Activated B cell treated with CpG ODN at 0.5 μM for 24 hours (primary cell): ENCODE data around the gene MCM8. TPM values are rescaled to one million over a fixed set of nuclear protein-coding genes. Genes with fewer than 3 reads are reported as not detected.

Source experiments
- ATAC-seq: fragments of 200-7000 bp; cut with Tn5 transposase; one replicate; pipeline ENCODE4 v1.10.0; 2021; ENCODE audit warnings: low read depth, mild to moderate bottlenecking, moderate library complexity
- CTCF ChIA-PET: fragments of 350-600 bp; sonication (Branson Sonifier 250); formaldehyde crosslinking; loops from one replicate; lab custom pipeline; 2021; ENCODE audit warnings: antibody characterized with exemption; lab: Charles Lee
- POLR2A ChIA-PET: fragments of 350-600 bp; sonication (Branson Sonifier 250); formaldehyde crosslinking; loops from one replicate; lab custom pipeline; 2021; ENCODE audit warnings: antibody characterized with exemption; lab: Charles Lee
- DNase-seq: peaks from one replicate; pipeline ENCODE4 v3.0.0; 2022
- H3K27ac Mint-ChIP-seq: one replicate; pipeline ENCODE4 v1.8.0; 2020; ENCODE audit warnings: mixed read lengths
- H3K27me3 Mint-ChIP-seq: one replicate; pipeline ENCODE4 v1.8.0; 2021; ENCODE audit warnings: mixed read lengths
- H3K36me3 Mint-ChIP-seq: one replicate; pipeline ENCODE4 v1.8.0; 2021; ENCODE audit warnings: low read depth, mixed read lengths
- H3K4me1 Mint-ChIP-seq: one replicate; pipeline ENCODE4 v1.8.0; 2021; ENCODE audit warnings: mixed read lengths
- H3K4me3 Mint-ChIP-seq: one replicate; pipeline ENCODE4 v1.8.0; 2020; ENCODE audit warnings: mild to moderate bottlenecking, mixed read lengths
- H3K9me3 Mint-ChIP-seq: one replicate; pipeline ENCODE4 v1.8.0; 2020; ENCODE audit warnings: mixed read lengths
- intact Hi-C: fragments of 100-400 bp; cut with micrococcal nuclease; formaldehyde crosslinking; loops from one replicate; pipeline ENCODE4 v1.15.1; 2024
- total RNA-seq: library from RNA; stranded (reverse); gene quantifications from 2 replicates; pipeline ENCODE4 v1.2.3, GENCODE V29; 2022
- TF ChIP-seq, protein P1 (sequence below): fragments of 200-600 bp; IDR thresholded peaks from one replicate; pipeline ENCODE4 v1.8.0; 2022; ENCODE audit warnings: antibody characterized with exemption, mild to moderate bottlenecking

MCM8 gene
- total RNA-seq, 1 donor from 2014 or later, result 13.0 TPM

DNA sequence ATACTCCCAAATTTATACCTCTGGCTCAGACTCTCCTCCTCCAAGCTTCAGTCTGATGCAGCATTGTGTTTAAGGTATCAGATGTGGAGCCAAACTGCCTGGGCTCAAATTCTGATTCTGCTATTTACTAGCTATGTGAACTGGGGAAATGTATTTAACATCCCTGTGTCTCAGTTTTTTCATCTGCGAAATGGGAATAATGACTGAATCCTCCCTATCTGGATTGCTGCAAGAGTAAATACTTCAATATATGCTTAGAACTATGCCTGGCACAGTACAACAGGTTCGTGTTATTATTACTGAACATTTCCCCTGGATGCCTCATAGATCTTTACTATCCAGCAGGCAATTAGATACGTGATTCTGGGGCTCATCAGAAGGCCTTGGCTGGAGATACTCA, 97.9 kb downstream of the MCM8 start:
- CTCF ChIA-PET, result no interaction called here
- peaks cover 5% of the 10 kb centered on the region for H3K4me1 Mint-ChIP-seq
- intact Hi-C loops, result no loop called here
- H3K4me3 Mint-ChIP-seq, result no peak overlapping the region
- H3K27me3 Mint-ChIP-seq, result peaks cover 14% of the 10 kb centered on the region
- no peaks in the 10 kb centered on the region for H3K36me3 Mint-ChIP-seq
- no peak for DNase-seq
- POLR2A ChIA-PET, result no interaction called here
- TF ChIP-seq, protein P1, sequence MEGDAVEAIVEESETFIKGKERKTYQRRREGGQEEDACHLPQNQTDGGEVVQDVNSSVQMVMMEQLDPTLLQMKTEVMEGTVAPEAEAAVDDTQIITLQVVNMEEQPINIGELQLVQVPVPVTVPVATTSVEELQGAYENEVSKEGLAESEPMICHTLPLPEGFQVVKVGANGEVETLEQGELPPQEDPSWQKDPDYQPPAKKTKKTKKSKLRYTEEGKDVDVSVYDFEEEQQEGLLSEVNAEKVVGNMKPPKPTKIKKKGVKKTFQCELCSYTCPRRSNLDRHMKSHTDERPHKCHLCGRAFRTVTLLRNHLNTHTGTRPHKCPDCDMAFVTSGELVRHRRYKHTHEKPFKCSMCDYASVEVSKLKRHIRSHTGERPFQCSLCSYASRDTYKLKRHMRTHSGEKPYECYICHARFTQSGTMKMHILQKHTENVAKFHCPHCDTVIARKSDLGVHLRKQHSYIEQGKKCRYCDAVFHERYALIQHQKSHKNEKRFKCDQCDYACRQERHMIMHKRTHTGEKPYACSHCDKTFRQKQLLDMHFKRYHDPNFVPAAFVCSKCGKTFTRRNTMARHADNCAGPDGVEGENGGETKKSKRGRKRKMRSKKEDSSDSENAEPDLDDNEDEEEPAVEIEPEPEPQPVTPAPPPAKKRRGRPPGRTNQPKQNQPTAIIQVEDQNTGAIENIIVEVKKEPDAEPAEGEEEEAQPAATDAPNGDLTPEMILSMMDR, result no peak
- ATAC-seq, result no peak
- no peak overlapping the region for H3K27ac Mint-ChIP-seq
- no peaks in the 10 kb centered on the region for H3K9me3 Mint-ChIP-seq

Other genes starting within 250 kb of the MCM8 start
- gene SHLD1, start 200.3 kb upstream of the MCM8 start, total RNA-seq, result 11.7 and 15.0 TPM in 2 replicates
- not detected in 2 replicates for gene CHGB, start 39.1 kb upstream of the MCM8 start, total RNA-seq
- 21.0 and 25.5 TPM in 2 replicates for gene TRMT6, start 119 bp upstream of the MCM8 start, total RNA-seq
- gene CRLS1, start 55.5 kb downstream of the MCM8 start, total RNA-seq, result 27.7 and 28.2 TPM in 2 replicates
- gene LRRN4, start 103.4 kb downstream of the MCM8 start, total RNA-seq, result not detected in 2 replicates
- gene FERMT1, start 172.4 kb downstream of the MCM8 start, total RNA-seq, result 0.56 TPM in 1 of 2 replicates, not detected in the other